Omental fat pad (tissue), 4 donors: ENCODE results near the gene PALS1. TPM values are rescaled to one million over a fixed set of nuclear protein-coding genes. Genes with fewer than 3 reads are reported as not detected.
"Not testable (repeated sequence)": the region's sequence is repeated elsewhere in the genome, so short reads cannot be mapped to it uniquely, and the experiment has no call there.

Experiments used
- ATAC-seq: fragments of 150-250 bp; one replicate; pipeline ENCODE4 v1.9.1; 2016; ENCODE audit warnings: mild to moderate bottlenecking, moderate library complexity; ENCODE audit not compliant: low FRiP score
- DNase-seq: peaks from one replicate; pipeline ENCODE4 v3.0.0-alpha.2; 2019; ENCODE audit warnings: low spot score
- CTCF ChIP-seq, 3 donors: fragments of 450-650 bp; IDR thresholded peaks; one replicate each; pipeline ENCODE4 v1.5.1; 2016 to 2017; ENCODE audit warnings: antibody characterized with exemption in 3 of 3, mild to moderate bottlenecking in 3 of 3, moderate library complexity in 2 of 3
- total RNA-seq, 4 donors: library from RNA; depleted of rRNA; stranded (reverse); fragments of >200 nt; gene quantifications; one replicate each; pipeline ENCODE4 v1.1.0, GENCODE V29; 2016

PALS1 gene
- total RNA-seq, 4 donors from 2014 or later = 14.9 to 18.2 (median 15.3) TPM

GRCh38 chr14:67269298-67270060 is 28.2 kb downstream of the PALS1 start:
- ATAC-seq = peak; percentile 38
- DNase-seq = no peak
- TF ChIP-seq CTCF (IDR thresholded peaks at IDR 0.05) = no peak

GRCh38 chr14:67270145-67270753 is 29.0 kb downstream of the PALS1 start:
- ATAC-seq (no peak), DNase-seq (no peak)
- TF ChIP-seq CTCF (IDR thresholded peaks at IDR 0.05) = no peak

GRCh38 chr14:67270933-67271332 is 29.7 kb downstream of the PALS1 start:
- ATAC-seq (no peak), DNase-seq (no peak)
- no peak for TF ChIP-seq CTCF (IDR thresholded peaks at IDR 0.05)

GRCh38 chr14:67273281-67273680 is 32.0 kb downstream of the PALS1 start:
- not testable (repeated sequence) for DNase-seq, ATAC-seq

GRCh38 chr14:67276131-67276530 is 34.9 kb downstream of the PALS1 start:
- no peak for DNase-seq
- no peak for ATAC-seq
- no peak for TF ChIP-seq CTCF (IDR thresholded peaks at IDR 0.05)

- ATAC-seq (no peak), DNase-seq (no peak)
- no peak for TF ChIP-seq CTCF (IDR thresholded peaks at IDR 0.05)
Measured at GRCh38 chr14:67280506-67280905, 39.3 kb downstream of the PALS1 start.

GRCh38 chr14:67285876-67286452 is 44.7 kb downstream of the PALS1 start:
- DNase-seq (no peak), ATAC-seq (no peak)
- no peak for TF ChIP-seq CTCF (IDR thresholded peaks at IDR 0.05)

Other genes starting within 250 kb of the PALS1 start
- under 1 TPM in 1 of 4 donors, not detected in 3; 0.31 TPM for gene GARIN2, start 52.0 kb upstream of the PALS1 start, total RNA-seq
- 10 to 100 TPM; 61.2 to 82.7 (median 73.1) TPM for gene ATP6V1D, start 118.4 kb downstream of the PALS1 start, total RNA-seq
- gene EIF2S1, start 118.9 kb downstream of the PALS1 start, total RNA-seq = 100 to 1,000 TPM in 2 of 4 donors, 10 to 100 TPM in 2; 43.0 to 150 (median 89.6) TPM
- 1 to 10 TPM in 3 of 4 donors, not detected in 1; 1.8 to 4.5 (median 3.4) TPM for gene PLEK2, start 170.7 kb downstream of the PALS1 start, total RNA-seq
- gene TMEM229B, start 247.3 kb downstream of the PALS1 start, total RNA-seq = 1 to 10 TPM in 2 of 4 donors, under 1 TPM in 2; 0.84 to 6.6 (median 1.3) TPM